HUES48 (cell line): ENCODE data around the gene USP15.

Source experiments
- H3K27ac ChIP-seq: one replicate; pipeline ENCODE4 v1.7.0; 2013; ENCODE audit warnings: low read depth, low read length, inconsistent platforms
- H3K27me3 ChIP-seq: 2 replicates; pipeline ENCODE4 v1.6.1; 2013; ENCODE audit warnings: mild to moderate bottlenecking, low read length; ENCODE audit not compliant: control insufficient read depth, insufficient read depth
- H3K36me3 ChIP-seq: 2 replicates; pipeline ENCODE4 v1.6.1; 2013; ENCODE audit warnings: low read length; ENCODE audit not compliant: control insufficient read depth, insufficient read depth
- H3K4me1 ChIP-seq: 2 replicates; pipeline ENCODE4 v1.6.1; 2013; ENCODE audit warnings: mild to moderate bottlenecking, low read length; ENCODE audit not compliant: control insufficient read depth, insufficient read depth
- H3K4me3 ChIP-seq: 2 replicates; pipeline ENCODE4 v1.5.1; 2013; ENCODE audit warnings: mild to moderate bottlenecking, low read depth, low read length
- H3K9ac ChIP-seq: 2 replicates; pipeline ENCODE4 v1.6.1; 2013; ENCODE audit warnings: mild to moderate bottlenecking, low read depth, low read length, moderate library complexity
- H3K9me3 ChIP-seq: 2 replicates; pipeline ENCODE4 v1.6.1; 2013; ENCODE audit warnings: low read length; ENCODE audit not compliant: control insufficient read depth, insufficient read depth

Gene USP15

DNA sequence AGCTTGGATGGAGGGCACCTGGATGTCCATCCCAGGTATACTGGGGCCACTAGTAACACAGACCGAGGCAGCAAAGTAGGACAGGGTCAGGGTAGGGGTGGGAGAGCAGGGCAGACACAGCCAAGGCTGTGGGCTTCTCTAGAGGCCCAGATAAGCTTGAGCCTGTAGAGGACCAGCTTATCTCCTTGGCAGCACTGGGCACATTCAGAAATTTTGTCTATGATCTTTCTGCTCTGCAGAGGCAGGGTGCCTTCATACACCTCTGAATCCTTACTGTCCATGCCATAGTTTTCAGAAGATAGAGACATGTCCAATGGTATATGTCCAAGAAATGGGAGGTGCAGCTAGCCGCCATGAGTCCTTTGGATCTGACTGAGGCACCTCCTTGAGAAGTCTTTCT is 26.4 kb upstream of the USP15 start:
- H3K9me3 ChIP-seq = no peaks in the 10 kb centered on the region
- no peak overlapping the region for H3K27ac ChIP-seq
- H3K27me3 ChIP-seq = no peaks in the 10 kb centered on the region
- H3K4me3 ChIP-seq = no peak overlapping the region
- no peaks in the 10 kb centered on the region for H3K4me1 ChIP-seq
- H3K9ac ChIP-seq = no peak overlapping the region
- no peaks in the 10 kb centered on the region for H3K36me3 ChIP-seq

- H3K9ac ChIP-seq = no peak overlapping the region
- no peaks in the 10 kb centered on the region for H3K27me3 ChIP-seq
- H3K4me1 ChIP-seq = peaks cover 16% of the 10 kb centered on the region
- H3K27ac ChIP-seq = no peak overlapping the region
- no peaks in the 10 kb centered on the region for H3K36me3 ChIP-seq
- H3K9me3 ChIP-seq = no peaks in the 10 kb centered on the region
- no peak overlapping the region for H3K4me3 ChIP-seq
Observed at GRCh38 chr12:62239571-62239970, 20.6 kb upstream of the USP15 start.

DNA sequence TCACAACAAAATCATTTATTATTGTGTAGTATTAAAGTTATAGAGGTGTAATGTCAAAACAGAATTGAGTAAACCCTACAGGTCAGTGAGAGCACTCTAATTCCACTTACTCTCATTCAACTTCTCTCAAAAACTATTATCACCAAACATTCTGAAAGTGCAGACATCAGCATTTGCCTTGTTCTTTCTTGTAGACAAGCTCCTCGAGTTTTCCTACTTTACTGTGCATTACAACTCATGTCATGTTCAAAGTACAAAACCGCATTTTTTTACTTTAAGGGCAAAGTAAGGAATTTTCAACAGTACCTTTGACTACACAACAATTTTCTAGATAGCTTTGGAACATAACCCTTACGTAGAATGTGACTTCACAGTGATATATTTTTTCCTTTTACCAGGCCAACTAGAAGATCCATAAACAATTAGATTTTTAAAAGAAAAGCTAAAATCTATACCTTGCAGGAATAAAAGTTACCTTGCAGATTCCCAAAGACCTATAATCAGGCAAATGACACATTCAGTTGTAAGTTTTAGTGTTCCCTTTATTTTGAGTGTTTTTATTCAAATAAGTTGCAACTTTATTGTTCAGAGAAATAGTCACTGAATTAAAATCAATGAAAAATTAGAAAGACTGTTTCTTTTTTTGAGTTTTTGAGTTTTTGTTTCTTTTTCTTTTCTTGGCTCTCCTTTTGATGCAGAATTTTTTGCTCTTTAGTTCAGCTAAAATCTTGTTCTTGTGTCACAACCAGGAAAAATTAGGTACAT is 12.7 kb upstream of the USP15 start:
- Histone ChIP-seq H3K27ac (no peak overlapping the region), H3K4me3 (no peak overlapping the region), H3K9me3 (no peaks in the 10 kb centered on the region), H3K36me3 (no peaks in the 10 kb centered on the region), H3K4me1 (peaks cover 4% of the 10 kb centered on the region; the same call in 1 of the 2 replicates), H3K27me3 (no peaks in the 10 kb centered on the region), H3K9ac (no peak overlapping the region)

- Histone ChIP-seq H3K27ac (no peak overlapping the region), H3K4me1 (no peaks in the 10 kb centered on the region)
Observed at GRCh38 chr12:62248873-62249272, 11.3 kb upstream of the USP15 start.

GRCh38 chr12:62249419-62249818 is 10.8 kb upstream of the USP15 start:
- Histone ChIP-seq H3K4me1 (no peaks in the 10 kb centered on the region), H3K9ac (no peak overlapping the region), H3K36me3 (no peaks in the 10 kb centered on the region)

More at GRCh38 chr12:62248873-62249272, 11.3 kb upstream of the USP15 start:
- Histone ChIP-seq H3K27me3 (no peaks in the 10 kb centered on the region), H3K9me3 (no peaks in the 10 kb centered on the region), H3K36me3 (no peaks in the 10 kb centered on the region), H3K9ac (no peak overlapping the region), H3K4me3 (no peak overlapping the region)

GRCh38 chr12:62250671-62251608 is 9.3 kb upstream of the USP15 start:
- no peaks in the 10 kb centered on the region for H3K27me3 ChIP-seq
- no peak overlapping the region for H3K4me3 ChIP-seq
- H3K27ac ChIP-seq = no peak overlapping the region
- no peaks in the 10 kb centered on the region for H3K9me3 ChIP-seq
- no peaks in the 10 kb centered on the region for H3K4me1 ChIP-seq
- H3K9ac ChIP-seq = no peak overlapping the region
- H3K36me3 ChIP-seq = no peaks in the 10 kb centered on the region

More at GRCh38 chr12:62249419-62249818, 10.8 kb upstream of the USP15 start:
- no peaks in the 10 kb centered on the region for H3K9me3 ChIP-seq
- no peak overlapping the region for H3K4me3 ChIP-seq
- no peaks in the 10 kb centered on the region for H3K27me3 ChIP-seq
- no peak overlapping the region for H3K27ac ChIP-seq

GRCh38 chr12:62251609-62251958 is 8.6 kb upstream of the USP15 start:
- no peak overlapping the region for H3K9ac ChIP-seq

GRCh38 chr12:62252576-62252975 is 7.6 kb upstream of the USP15 start:
- H3K9ac ChIP-seq = no peak overlapping the region
- peaks cover 6% of the 10 kb centered on the region; the same call in 1 of the 2 replicates for H3K4me1 ChIP-seq
- H3K36me3 ChIP-seq = no peaks in the 10 kb centered on the region
- H3K27ac ChIP-seq = no peak overlapping the region
- H3K4me3 ChIP-seq = no peak overlapping the region
- H3K9me3 ChIP-seq = no peaks in the 10 kb centered on the region
- no peaks in the 10 kb centered on the region for H3K27me3 ChIP-seq

More at GRCh38 chr12:62251609-62251958, 8.6 kb upstream of the USP15 start:
- Histone ChIP-seq H3K27me3 (no peaks in the 10 kb centered on the region), H3K4me1 (no peaks in the 10 kb centered on the region), H3K27ac (no peak overlapping the region), H3K36me3 (no peaks in the 10 kb centered on the region), H3K9me3 (no peaks in the 10 kb centered on the region), H3K4me3 (no peak overlapping the region)

- Histone ChIP-seq H3K9ac (no peak overlapping the region), H3K4me1 (peaks cover 13% of the 10 kb centered on the region; the same call in 1 of the 2 replicates), H3K4me3 (no peak overlapping the region), H3K9me3 (no peaks in the 10 kb centered on the region), H3K27me3 (no peaks in the 10 kb centered on the region), H3K27ac (no peak overlapping the region), H3K36me3 (no peaks in the 10 kb centered on the region)
Observed at GRCh38 chr12:62254967-62255366, 5.2 kb upstream of the USP15 start.

DNA sequence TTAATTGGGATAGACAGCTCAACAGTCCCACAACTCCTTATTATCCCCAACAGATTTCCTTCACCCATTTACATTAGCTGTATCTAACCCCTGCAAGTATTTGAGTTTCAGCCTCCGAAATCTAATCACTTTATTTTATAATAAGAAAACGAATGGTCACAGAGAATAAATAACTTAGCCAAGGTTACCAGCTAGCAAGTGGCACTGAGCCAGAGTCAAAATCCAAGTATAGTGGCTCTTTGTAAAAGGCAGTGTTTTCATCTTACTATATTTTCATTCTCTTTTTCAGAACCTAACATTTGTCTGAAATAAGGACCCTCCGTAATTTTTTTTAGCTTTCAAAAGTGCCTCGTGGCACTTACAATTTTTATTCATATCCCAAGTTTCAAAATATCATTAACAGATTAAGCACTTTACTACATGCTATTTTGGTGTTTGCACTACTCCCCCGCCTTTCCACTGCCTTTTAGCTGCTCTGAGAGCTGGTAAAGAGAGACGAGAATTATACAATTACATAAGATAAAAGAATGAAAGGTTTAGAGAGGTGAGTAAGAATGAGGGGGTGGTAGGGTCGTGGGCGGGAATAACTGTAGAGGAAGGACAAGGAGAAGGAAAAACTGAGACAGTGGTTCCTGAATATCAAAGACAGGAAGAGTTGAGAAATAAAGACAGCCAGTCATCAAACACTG is 3.7 kb upstream of the USP15 start:
- Histone ChIP-seq H3K27me3 (no peaks in the 10 kb centered on the region), H3K4me1 (peaks cover 13% of the 10 kb centered on the region; the same call in 1 of the 2 replicates), H3K27ac (no peak overlapping the region), H3K9ac (no peak overlapping the region), H3K4me3 (no peak overlapping the region), H3K9me3 (no peaks in the 10 kb centered on the region), H3K36me3 (no peaks in the 10 kb centered on the region)
